GM23338 (cell line): ENCODE measurements around the gene ALDH16A1.

Experiments used
- CREB1 ChIP-seq: fragments of 250-450 bp; sonication (Bioruptor Pico); IDR thresholded peaks from 2 replicates; pipeline ENCODE4 v1.5.0; 2020; ENCODE audit warnings: low read depth, mild to moderate bottlenecking, moderate library complexity
- CTCF ChIP-seq, 2 experiments: fragments of 200-600 bp in 1 of 2; sonication (generic) in 1 of 2; conservative IDR thresholded peaks; 2 replicates each; pipeline versions ENCODE4 v1.5.1 to v1.6.1; 2016 to 2017; ENCODE audit warnings: antibody characterized with exemption in 2 of 2, low read depth in 2 of 2, mild to moderate bottlenecking in 2 of 2, moderate library complexity in 1 of 2
- EZH2 ChIP-seq: fragments of 200-600 bp; sonication (generic); IDR thresholded peaks from one replicate; pipeline ENCODE4 v1.8.0; 2017; ENCODE audit warnings: antibody characterized with exemption, mild to moderate bottlenecking, low read depth; ENCODE audit not compliant: unreplicated experiment
- JUNB ChIP-seq: IDR thresholded peaks from one replicate; pipeline ENCODE4 v1.6.1; 2016; ENCODE audit warnings: antibody characterized with exemption; ENCODE audit not compliant: unreplicated experiment
- NANOG ChIP-seq: IDR thresholded peaks from 2 replicates; pipeline ENCODE4 v1.6.1; 2016; ENCODE audit warnings: antibody characterized with exemption, borderline replicate concordance
- POLR2AphosphoS5 ChIP-seq: IDR thresholded peaks from 2 replicates; pipeline ENCODE4 v1.6.1; 2016; ENCODE audit warnings: antibody characterized with exemption, low read depth

- TF ChIP-seq CTCF (conservative IDR thresholded peaks at IDR 0.05; ENCODE audit: low read depth in 2 of 2) (no peak), EZH2 (peak; percentile 42), POLR2AphosphoS5 (no peak), JUNB (no peak), CREB1 (CRISPR knock-in tag) (no peak), NANOG (no peak)
These were observed 19.7 kb upstream of the ALDH16A1 start for GRCh38 chr19:49433240-49433901.
